ENCODE data around the gene FNDC5. TPM values are rescaled to one million over a fixed set of nuclear protein-coding genes. Genes with fewer than 3 reads are reported as not detected.

Gene FNDC5
- total and polyA plus RNA-seq, 9 of the 15 experiments (the other 6 are each of a cell fraction or from before 2014, with no cell fraction given): 0.06 to 2.1 (median 0.22) TPM

DNA sequence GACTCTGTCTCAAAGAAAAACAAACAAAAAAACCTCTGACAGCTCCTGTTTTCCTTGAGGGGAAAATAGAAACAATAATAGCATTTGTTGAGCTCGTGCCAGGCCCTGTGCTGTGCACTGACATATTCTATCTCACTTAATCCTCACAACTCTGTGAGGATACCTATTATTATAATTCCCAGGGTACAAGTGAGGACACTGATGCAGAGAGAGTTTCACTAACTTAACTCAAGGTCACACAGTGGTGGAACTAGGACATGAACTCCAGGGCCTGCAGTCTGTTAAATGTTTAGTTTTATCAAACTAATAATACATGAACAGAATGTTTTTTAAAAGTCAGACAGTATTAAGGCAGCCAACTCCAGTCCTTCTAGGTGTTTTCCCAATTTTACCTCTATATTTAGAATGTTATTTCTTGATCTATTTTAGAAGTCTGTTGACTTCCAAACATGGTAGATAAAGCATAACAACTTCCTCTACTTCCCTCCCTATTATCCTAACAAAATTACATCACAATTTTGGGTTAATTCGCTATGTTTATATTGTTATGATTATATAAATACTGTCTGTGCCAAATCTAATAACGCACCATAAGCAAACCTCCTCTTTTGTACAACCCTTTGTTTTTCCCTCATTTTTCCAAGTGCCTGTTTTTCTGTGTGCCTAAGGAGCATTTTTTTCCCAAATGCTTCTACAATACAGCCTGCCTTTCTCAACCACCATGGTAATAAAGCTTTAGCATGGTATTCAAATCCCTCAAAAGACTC, 4.9 kb downstream of the FNDC5 start:
- ChIA-PET POLR2A (interaction anchor here (1.0 to 2.3 kb wide), 3 partner anchors 8 to 13 kb away, joined by 4 to 7 read pairs (median 6); no protein-coding TSS in a partner anchor), CTCF (ENCODE audit: low intra/inter-chr PET ratio) (no interaction called here)
- H3K27ac ChIP-seq (ENCODE audit: extremely low read depth, low read depth, low read length): no peak overlapping the region
- H3K27me3 ChIP-seq (ENCODE audit: control insufficient read depth in 2 of 2, insufficient read depth in 2 of 2, low read length in 2 of 2): peaks cover 0 to 6% of the 10 kb centered on the region in 2 experiments; a peak in 1 of 5 replicates
- no peak overlapping the region for H3K9ac ChIP-seq (ENCODE audit: insufficient read depth in 1 of 2, low read depth in 2 of 2, low read length in 2 of 2)
- H2AFZ ChIP-seq (ENCODE audit: low read depth, low read length): no peak overlapping the region
- no TSS peak for BruUV-seq (replicated peaks)
- H3K9me1 ChIP-seq (ENCODE audit: control insufficient read depth, insufficient read depth, low read length): no peaks in the 10 kb centered on the region
- intact Hi-C loops (cut with micrococcal nuclease): no loop called here
- no peak for DNase-seq (ENCODE audit: extremely low read depth in 1 of 4, low spot score in 3 of 4)
- in situ Hi-C loops (cut with MboI): no loop called here
- WGBS (ENCODE audit: insufficient coverage, low coverage, missing lambda C conversion rate): 44% methylated on average over 3 of the region's 3 CpGs
- no peaks in the 10 kb centered on the region for H3K9me3 ChIP-seq (replicated peaks; ENCODE audit: control insufficient read depth, insufficient read depth, low read depth, low read length)
- no peaks in the 10 kb centered on the region; the same call in 1 of the 2 replicates for H4K20me1 ChIP-seq (replicated peaks; ENCODE audit: control insufficient read depth, insufficient read depth, low read length)
- FAIRE-seq: no peak
- peaks cover 24% of the 10 kb centered on the region; the same call in 2 of the 3 replicates for H3K36me3 ChIP-seq (ENCODE audit: control insufficient read depth, insufficient read depth, low read length)
- no peaks in the 10 kb centered on the region for H3K79me2 ChIP-seq (ENCODE audit: control insufficient read depth, insufficient read depth, low read length)
- H3K4me2 ChIP-seq (ENCODE audit: insufficient read depth, low read length): no peak overlapping the region
- peaks cover 0 to 13% of the 10 kb centered on the region in 2 experiments; a peak in 2 of 5 replicates for H3K4me1 ChIP-seq (replicated peaks in 1 of 2; ENCODE audit: control insufficient read depth in 2 of 2, insufficient read depth in 2 of 2, low read length in 2 of 2)
- no peak for ATAC-seq
- H3K4me3 ChIP-seq: no peak overlapping the region
- TF ChIP-seq, protein P1, sequence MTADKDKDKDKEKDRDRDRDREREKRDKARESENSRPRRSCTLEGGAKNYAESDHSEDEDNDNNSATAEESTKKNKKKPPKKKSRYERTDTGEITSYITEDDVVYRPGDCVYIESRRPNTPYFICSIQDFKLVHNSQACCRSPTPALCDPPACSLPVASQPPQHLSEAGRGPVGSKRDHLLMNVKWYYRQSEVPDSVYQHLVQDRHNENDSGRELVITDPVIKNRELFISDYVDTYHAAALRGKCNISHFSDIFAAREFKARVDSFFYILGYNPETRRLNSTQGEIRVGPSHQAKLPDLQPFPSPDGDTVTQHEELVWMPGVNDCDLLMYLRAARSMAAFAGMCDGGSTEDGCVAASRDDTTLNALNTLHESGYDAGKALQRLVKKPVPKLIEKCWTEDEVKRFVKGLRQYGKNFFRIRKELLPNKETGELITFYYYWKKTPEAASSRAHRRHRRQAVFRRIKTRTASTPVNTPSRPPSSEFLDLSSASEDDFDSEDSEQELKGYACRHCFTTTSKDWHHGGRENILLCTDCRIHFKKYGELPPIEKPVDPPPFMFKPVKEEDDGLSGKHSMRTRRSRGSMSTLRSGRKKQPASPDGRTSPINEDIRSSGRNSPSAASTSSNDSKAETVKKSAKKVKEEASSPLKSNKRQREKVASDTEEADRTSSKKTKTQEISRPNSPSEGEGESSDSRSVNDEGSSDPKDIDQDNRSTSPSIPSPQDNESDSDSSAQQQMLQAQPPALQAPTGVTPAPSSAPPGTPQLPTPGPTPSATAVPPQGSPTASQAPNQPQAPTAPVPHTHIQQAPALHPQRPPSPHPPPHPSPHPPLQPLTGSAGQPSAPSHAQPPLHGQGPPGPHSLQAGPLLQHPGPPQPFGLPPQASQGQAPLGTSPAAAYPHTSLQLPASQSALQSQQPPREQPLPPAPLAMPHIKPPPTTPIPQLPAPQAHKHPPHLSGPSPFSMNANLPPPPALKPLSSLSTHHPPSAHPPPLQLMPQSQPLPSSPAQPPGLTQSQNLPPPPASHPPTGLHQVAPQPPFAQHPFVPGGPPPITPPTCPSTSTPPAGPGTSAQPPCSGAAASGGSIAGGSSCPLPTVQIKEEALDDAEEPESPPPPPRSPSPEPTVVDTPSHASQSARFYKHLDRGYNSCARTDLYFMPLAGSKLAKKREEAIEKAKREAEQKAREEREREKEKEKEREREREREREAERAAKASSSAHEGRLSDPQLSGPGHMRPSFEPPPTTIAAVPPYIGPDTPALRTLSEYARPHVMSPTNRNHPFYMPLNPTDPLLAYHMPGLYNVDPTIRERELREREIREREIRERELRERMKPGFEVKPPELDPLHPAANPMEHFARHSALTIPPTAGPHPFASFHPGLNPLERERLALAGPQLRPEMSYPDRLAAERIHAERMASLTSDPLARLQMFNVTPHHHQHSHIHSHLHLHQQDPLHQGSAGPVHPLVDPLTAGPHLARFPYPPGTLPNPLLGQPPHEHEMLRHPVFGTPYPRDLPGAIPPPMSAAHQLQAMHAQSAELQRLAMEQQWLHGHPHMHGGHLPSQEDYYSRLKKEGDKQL (CRISPR knock-in tag; IDR thresholded peaks at IDR 0.05; ENCODE audit: borderline replicate concordance): no peak
- TF ChIP-seq HLTF (IDR thresholded peaks at IDR 0.05): no peak
- no peak for TF ChIP-seq ZFP30 (CRISPR knock-in tag; IDR thresholded peaks at IDR 0.05; ENCODE audit: borderline replicate concordance)
- no peak for TF ChIP-seq NFYB (IDR thresholded peaks at IDR 0.05; ENCODE audit: extremely low read depth, insufficient read length)
- TF ChIP-seq ATF7 (IDR thresholded peaks at IDR 0.05): no peak
- TF ChIP-seq, protein P2, sequence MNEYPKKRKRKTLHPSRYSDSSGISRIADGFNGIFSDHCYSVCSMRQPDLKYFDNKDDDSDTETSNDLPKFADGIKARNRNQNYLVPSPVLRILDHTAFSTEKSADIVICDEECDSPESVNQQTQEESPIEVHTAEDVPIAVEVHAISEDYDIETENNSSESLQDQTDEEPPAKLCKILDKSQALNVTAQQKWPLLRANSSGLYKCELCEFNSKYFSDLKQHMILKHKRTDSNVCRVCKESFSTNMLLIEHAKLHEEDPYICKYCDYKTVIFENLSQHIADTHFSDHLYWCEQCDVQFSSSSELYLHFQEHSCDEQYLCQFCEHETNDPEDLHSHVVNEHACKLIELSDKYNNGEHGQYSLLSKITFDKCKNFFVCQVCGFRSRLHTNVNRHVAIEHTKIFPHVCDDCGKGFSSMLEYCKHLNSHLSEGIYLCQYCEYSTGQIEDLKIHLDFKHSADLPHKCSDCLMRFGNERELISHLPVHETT (CRISPR knock-in tag; conservative IDR thresholded peaks at IDR 0.05 in 1 of 2, IDR thresholded peaks at IDR 0.05 in 1 of 2): no peak
- no peak for TF ChIP-seq BRF2 (IDR thresholded peaks at IDR 0.05; ENCODE audit: borderline replicate concordance, insufficient read depth, insufficient read length)
- TF ChIP-seq, protein P3, sequence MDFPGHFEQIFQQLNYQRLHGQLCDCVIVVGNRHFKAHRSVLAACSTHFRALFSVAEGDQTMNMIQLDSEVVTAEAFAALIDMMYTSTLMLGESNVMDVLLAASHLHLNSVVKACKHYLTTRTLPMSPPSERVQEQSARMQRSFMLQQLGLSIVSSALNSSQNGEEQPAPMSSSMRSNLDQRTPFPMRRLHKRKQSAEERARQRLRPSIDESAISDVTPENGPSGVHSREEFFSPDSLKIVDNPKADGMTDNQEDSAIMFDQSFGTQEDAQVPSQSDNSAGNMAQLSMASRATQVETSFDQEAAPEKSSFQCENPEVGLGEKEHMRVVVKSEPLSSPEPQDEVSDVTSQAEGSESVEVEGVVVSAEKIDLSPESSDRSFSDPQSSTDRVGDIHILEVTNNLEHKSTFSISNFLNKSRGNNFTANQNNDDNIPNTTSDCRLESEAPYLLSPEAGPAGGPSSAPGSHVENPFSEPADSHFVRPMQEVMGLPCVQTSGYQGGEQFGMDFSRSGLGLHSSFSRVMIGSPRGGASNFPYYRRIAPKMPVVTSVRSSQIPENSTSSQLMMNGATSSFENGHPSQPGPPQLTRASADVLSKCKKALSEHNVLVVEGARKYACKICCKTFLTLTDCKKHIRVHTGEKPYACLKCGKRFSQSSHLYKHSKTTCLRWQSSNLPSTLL (IDR thresholded peaks at IDR 0.05): no peak

All from K562 (cell line).